Ishikawa (cell line): ENCODE data around the gene SMYD3.

ENCODE experiments used
- CEBPB ChIP-seq: IDR thresholded peaks from 2 replicates; pipeline ENCODE4 v1.6.1; 2012
- CREB1 ChIP-seq: IDR thresholded peaks from 2 replicates; pipeline ENCODE4 v1.6.1; 2012; ENCODE audit warnings: low read depth
- EGR1 ChIP-seq: IDR thresholded peaks from 2 replicates; pipeline ENCODE4 v1.6.1; 2012
- EP300 ChIP-seq: IDR thresholded peaks from 2 replicates; pipeline ENCODE4 v1.6.1; 2012; ENCODE audit warnings: borderline replicate concordance
- FOXM1 ChIP-seq: IDR thresholded peaks from 2 replicates; pipeline ENCODE4 v1.6.1; 2012; ENCODE audit warnings: low read depth, borderline replicate concordance
- NFIC ChIP-seq: IDR thresholded peaks from 2 replicates; pipeline ENCODE4 v1.6.1; 2012
- RAD21 ChIP-seq: IDR thresholded peaks from 2 replicates; pipeline ENCODE4 v1.6.1; 2012; ENCODE audit warnings: low read depth
- REST ChIP-seq: IDR thresholded peaks from 2 replicates; pipeline ENCODE4 v1.6.1; 2012; ENCODE audit warnings: low read depth, mild to moderate bottlenecking
- TAF1 ChIP-seq: IDR thresholded peaks from 2 replicates; pipeline ENCODE4 v1.6.1; 2012; ENCODE audit warnings: low read depth, mild to moderate bottlenecking
- TCF12 ChIP-seq: IDR thresholded peaks from 2 replicates; pipeline ENCODE4 v1.6.1; 2012; ENCODE audit warnings: low read depth
- TEAD4 ChIP-seq: IDR thresholded peaks from 2 replicates; pipeline ENCODE4 v1.6.1; 2012
- USF1 ChIP-seq: IDR thresholded peaks from 2 replicates; pipeline ENCODE4 v1.6.1; 2012
- YY1 ChIP-seq: IDR thresholded peaks from 2 replicates; pipeline ENCODE4 v1.6.1; 2012; ENCODE audit warnings: low read depth
- ZBTB7A ChIP-seq: IDR thresholded peaks from 2 replicates; pipeline ENCODE4 v1.6.1; 2012; ENCODE audit warnings: low read depth
- TF ChIP-seq, protein P1 (sequence below): IDR thresholded peaks from 2 replicates; pipeline ENCODE4 v1.6.1; 2012

SMYD3 gene

GRCh38 chr1:246043556-246043955, 463.5 kb downstream of the SMYD3 start:
- TF ChIP-seq NFIC (peak; percentile 33; the same call in 1 of the 2 replicates), CEBPB (no peak), CREB1 (no peak), USF1 (peak; percentile 15; the same call in 1 of the 2 replicates), TEAD4 (no peak)
- TF ChIP-seq, protein P1, sequence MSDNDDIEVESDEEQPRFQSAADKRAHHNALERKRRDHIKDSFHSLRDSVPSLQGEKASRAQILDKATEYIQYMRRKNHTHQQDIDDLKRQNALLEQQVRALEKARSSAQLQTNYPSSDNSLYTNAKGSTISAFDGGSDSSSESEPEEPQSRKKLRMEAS = no peak

DNA sequence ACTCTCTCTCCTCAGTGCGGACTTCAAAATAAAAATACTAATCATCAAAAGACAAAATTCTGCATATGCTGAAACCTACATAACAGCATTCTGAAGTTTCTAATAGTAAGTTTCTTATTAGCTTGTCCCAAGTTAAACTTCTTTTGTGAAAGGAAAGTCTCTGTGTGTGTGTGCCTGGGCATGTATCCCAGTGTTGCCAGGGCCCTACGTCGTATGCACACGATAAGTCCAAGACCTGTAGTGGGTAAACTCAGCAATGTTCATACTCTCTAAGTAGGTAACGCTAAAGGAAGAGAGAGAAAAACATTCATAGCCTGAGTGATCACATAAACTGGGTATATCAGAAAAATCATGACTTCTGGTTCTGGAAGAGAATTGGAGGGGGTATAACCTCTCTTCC, 465.7 kb downstream of the SMYD3 start:
- TF ChIP-seq RAD21 (no peak), NFIC (no peak), TEAD4 (no peak), CEBPB (no peak), USF1 (no peak), CREB1 (no peak), REST (no peak)

DNA sequence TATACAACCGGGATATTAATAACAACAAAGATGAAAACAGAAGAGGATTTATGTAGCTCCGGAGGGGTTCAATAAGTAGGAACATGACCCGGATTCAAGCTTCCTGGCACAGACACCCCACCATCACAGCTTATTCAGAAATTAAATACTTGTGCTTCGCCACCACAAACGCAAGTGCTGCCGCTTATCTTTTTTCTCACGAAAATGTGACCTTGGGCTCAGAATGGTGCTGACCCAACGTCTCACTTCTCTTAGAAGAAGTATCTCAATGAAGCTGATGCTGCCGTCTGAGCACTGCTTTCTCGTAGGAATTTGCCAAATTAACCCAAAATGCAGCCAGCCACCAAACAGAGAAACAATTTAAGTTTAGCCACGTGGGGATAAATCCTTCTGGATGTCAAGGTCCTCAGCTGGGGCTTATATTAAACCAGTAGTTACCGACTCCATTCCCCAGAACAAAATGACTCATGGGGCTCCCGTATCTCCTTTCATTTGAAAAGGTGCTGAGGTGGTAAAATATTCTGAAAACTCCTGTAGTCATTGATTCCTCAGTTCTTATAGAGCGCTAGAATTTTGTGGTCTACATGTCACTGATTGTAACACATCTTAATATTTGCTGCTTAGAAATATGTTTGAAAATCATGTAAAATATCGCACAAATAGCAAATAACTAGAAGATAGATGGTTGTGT, 466.7 kb downstream of the SMYD3 start:
- TF ChIP-seq ZBTB7A (no peak), CEBPB (no peak), TEAD4 (no peak), TAF1 (no peak), CREB1 (no peak), EP300 (no peak), FOXM1 (no peak), YY1 (no peak), USF1 (no peak), RAD21 (no peak), REST (no peak), NFIC (no peak), TCF12 (no peak)
- TF ChIP-seq, protein P1 = no peak

GRCh38 chr1:246039584-246039983, 467.5 kb downstream of the SMYD3 start:
- TF ChIP-seq CREB1 (no peak), ZBTB7A (no peak), RAD21 (no peak), USF1 (no peak), REST (no peak), TAF1 (no peak), EP300 (no peak), TEAD4 (no peak), FOXM1 (no peak), EGR1 (no peak), CEBPB (no peak), TCF12 (no peak), YY1 (no peak), NFIC (no peak)
- TF ChIP-seq, protein P1 = no peak
